Measurements from ENCODE around the gene PGM3.
"Not testable (repeated sequence)": the region's sequence is repeated elsewhere in the genome, so short reads cannot be mapped to it uniquely, and the experiment has no call there.

The PGM3 gene, protein sequence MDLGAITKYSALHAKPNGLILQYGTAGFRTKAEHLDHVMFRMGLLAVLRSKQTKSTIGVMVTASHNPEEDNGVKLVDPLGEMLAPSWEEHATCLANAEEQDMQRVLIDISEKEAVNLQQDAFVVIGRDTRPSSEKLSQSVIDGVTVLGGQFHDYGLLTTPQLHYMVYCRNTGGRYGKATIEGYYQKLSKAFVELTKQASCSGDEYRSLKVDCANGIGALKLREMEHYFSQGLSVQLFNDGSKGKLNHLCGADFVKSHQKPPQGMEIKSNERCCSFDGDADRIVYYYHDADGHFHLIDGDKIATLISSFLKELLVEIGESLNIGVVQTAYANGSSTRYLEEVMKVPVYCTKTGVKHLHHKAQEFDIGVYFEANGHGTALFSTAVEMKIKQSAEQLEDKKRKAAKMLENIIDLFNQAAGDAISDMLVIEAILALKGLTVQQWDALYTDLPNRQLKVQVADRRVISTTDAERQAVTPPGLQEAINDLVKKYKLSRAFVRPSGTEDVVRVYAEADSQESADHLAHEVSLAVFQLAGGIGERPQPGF

DNA sequence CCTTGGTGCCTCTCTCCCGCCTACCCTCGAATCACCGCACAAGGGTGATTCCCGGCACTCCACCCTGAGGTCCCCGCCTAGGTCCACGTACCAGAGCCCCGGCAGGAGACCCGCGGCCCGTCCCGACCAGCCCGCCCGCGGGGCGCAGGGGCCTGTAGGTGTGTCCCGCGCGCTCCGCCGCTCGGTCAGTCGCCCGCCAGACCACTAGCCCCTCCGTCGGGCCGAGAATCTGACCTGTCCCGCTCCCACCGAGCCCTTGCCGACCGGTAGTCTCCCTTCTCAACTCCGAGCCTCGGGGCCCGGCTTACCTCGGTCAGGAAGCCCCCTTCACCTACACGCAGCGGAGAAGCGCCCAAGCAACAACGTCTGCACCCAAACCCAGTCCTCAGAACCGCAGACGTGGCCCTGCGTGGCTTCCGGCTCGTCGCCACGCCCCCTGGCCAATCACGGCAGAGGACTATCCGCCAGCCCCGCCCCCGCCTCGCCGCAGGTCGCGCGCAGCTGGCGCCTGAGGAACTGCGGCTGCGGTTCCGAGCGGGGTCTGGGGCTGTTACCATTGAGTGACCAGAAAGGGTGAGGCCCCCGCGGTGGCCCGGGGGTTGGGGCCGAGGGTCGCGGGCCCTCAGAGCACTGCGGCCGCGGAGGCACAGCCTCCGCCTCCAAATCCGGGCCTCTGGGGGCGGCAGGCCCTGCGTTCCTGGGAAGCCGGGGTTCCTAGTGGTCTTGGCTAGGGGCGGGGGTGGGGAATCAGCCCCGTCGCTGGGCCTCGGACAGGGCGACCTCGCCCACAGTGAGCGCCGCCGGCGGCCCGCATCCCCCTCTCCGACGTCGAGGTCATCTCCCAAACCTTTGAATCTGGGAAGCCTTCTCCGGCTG is at the start of gene PGM3, which contains the start of gene RWDD2A:
Gene PGM3 (minus strand): TSS at position 395 of the 876 bp plus-strand sequence. CDS start 2,253 bp downstream, outside the sequence.
Gene RWDD2A (plus strand): TSS at position 487 of the 876 bp plus-strand sequence. CDS start 1,095 bp downstream, outside the sequence.
- peak; percentile 91 for DNase-seq

DNA sequence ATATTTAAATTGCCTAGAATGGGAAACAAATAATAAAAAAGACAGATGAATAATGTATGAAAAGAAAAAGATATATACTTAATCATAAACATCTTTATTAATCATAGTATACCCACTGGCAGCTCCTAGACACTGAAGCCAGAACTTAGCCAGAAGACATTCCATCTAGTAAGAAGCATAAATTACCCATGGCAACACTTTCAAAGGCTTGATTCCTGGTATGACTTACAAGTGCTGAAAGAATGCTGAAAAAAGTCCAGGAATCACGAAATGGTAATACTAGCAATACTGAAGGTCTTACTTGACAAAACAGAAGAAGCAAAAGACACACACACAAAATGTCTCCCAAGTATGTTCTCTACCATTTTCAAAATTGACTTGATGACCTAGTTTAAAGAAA is 38.1 kb upstream of the PGM3 start:
- DNase-seq, result no peak

DNA sequence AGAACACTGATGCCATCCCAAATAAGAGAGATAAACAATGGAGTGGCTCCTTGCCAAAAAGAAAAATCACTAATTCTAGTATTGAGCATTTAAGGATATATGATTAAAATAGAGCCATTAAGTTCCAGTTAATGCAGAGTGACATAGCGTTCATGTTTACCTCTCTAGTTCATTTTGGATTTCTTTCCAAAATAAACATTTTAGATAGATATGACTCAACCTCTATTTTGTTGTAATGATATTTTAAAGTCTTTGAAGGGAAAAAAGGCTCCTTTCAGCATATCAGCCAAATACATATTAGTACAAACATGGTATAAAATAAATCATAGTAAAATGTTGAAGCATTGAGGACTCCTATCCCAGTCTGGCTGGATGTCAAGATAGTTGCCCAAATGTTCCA is 33.5 kb upstream of the PGM3 start:
- no peak for DNase-seq

DNA sequence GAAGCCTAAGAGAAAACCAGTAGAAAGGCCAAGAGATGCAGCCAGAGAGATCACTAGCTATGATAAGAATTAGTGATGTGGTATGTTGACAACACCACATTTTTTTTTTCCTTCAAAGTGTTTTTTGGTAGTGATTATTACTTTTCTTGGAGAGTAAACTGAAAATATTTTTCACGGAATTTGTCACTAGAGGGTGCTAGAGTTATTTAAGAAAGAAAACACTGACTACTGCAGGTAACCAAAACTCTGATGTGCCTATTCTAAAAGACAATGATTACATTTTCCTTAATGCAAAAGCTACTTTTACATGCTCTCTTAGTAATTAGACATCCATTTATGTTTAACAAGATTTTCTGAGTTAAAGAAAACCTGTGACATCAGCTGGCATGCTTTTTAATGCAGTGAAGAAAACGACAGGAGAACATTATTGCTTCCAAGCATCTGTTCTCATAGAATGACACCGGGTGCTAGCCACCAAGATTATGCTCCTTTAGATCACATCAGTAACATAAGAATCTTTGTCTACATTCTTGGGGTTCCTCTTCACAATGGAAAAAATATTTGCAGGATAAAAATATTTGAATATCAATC is 28.9 kb upstream of the PGM3 start:
- peak; percentile 34 for DNase-seq

DNA sequence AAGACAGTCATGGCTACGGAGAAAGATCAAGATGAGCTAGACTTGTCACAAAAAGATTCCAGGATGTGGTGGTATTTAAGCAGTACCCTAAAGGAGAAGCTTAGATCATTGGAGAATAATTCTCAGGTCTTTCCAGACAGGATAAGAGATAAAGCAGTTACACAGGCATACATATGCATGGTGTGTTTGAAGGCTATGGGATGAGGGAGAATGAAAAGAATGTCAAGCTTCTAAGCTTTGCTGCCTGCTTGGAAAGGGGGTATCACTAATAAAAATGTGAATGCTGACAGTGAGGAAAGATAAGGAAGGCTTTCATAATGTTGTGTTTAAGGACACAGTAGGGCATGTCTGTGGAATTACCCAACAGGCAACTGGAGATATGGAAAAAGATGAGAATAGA is 28.2 kb upstream of the PGM3 start:
- DNase-seq, result no peak

DNA sequence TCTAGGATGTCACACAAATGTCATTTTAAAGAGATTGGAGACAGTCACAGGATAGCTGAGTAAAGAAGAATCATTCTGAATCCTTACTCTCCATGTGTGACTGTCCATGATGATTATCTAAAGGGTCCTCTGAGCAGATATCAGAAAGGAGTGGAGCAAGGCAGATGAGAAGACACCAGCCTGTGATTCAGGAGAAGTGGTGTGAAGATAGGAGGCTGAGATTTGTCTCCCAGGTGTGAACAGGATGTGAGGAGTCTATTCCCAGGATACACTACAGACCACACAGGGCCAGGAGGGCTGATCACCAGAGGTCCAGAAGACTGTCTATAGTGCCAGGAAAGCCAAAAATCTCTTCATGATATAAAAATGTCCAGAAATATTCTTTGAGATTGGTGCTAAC is 27.1 kb upstream of the PGM3 start:
- DNase-seq, result no peak

DNA sequence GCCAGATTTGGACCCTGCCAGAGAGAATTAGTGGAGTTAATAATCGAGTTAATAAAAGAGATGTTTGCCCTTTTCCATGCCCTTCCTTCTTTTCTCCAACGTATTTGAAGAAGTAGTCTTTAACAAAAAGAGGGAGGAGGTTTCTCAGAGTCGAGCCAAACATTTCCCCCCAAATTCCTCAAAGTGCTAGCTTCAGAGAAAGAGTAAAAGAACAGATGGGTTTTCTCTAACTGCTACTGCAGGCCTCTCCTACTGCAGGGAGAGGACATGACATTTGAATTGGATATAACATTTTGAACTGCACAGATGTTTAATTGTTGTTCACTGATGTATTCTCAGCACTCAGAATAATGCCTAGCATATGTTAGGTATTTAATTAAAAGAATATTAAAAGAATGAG is 25.6 kb upstream of the PGM3 start:
- no peak for DNase-seq

DNA sequence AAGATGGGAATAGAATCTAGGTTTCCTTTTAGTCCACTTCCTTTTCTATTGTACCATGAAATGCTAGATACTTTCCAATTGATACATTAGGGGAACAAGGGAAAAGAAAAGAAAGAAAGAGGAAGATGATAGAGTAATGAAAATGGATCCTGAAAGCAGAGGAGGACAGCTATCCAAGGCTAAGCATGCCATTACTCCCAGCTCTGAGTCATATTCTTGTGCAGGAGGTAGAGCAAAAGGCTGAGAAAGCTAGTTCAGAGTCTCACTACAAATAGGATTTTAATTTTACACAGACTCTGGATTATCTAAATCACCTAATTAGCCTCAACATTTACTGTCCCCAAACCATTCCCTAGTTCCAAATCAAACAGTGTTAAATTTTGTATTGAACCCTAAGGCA is 23.7 kb upstream of the PGM3 start:
- no peak for DNase-seq

DNA sequence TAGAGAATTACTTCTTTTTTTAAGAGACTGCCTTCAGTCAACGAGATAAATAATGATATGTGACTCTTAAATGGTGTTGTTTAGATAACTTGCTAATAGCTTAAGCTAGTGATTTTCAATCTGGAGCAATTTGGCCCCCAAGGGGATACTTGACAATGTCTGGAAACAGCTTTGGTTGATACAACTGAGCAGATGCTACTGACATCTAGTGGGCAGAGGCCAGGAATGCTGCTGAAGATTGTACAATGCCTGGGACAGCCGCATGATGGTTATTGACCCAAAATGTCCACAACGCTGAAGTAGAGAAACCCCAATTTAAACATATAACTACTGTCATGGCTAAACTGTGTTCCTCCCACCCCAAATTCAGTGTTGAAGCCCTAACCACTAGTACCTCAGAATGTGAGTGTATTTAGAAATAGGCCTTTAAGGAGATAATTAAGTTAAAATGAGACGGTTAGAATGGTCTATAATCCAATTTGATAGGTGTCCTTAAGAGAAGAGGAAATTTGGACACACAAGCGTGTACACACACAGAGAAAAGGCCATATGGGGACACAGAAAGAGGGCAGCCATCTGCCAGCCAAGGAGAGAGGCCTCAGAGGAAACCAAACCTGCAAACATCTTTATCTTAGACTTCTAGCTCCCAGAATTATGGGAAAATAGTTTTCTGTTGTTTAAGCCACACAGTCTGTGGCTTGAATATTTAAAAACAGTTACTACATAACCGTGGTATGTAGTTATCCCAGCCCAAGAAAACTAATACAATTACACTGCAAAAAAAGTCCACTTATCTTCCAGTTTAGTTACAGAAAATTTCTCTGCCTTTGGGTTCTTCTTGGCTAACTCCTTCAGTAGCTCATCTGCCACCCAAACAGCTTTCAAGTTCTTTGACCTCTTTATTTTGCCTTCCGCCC is 22.3 kb upstream of the PGM3 start:
- peak; percentile 60 for DNase-seq

DNA sequence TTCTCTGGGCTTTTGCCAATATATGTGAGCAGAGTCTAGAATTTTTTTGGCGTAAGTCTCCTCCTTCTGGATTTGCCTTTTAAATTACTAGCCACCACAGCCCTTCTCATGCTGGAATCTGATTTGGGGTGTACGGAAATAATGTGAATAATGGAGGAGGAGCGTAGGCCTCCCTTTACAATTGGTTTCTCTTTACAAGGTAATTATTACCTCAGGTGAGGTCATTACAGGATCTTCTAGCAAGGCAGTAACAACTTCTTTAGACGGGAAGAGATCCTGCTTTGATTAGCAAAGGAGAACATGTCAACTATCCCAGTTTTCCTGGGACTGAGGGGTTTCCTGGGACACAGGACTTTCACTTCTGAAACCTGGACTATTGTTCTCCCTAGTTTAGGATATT is 9.0 kb upstream of the PGM3 start:
- DNase-seq, result no peak

DNA sequence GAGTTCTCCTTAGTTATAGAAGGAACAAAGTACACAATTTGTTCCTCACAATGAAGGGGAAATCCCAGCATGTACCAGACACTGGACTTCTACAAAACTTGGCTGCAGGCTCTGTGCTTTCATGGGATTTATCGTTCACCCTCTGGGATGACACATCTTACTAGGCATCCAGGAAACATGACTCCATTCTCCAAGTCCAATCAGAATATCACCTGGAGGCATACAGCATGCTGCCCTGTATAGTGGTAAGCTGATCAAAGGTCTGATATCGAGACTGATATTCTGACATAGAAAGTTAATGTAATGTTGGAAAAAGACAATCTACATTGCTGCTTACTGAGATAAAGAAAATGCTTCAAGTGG is 6.8 kb upstream of the PGM3 start:
- DNase-seq, result peak; percentile 21

DNA sequence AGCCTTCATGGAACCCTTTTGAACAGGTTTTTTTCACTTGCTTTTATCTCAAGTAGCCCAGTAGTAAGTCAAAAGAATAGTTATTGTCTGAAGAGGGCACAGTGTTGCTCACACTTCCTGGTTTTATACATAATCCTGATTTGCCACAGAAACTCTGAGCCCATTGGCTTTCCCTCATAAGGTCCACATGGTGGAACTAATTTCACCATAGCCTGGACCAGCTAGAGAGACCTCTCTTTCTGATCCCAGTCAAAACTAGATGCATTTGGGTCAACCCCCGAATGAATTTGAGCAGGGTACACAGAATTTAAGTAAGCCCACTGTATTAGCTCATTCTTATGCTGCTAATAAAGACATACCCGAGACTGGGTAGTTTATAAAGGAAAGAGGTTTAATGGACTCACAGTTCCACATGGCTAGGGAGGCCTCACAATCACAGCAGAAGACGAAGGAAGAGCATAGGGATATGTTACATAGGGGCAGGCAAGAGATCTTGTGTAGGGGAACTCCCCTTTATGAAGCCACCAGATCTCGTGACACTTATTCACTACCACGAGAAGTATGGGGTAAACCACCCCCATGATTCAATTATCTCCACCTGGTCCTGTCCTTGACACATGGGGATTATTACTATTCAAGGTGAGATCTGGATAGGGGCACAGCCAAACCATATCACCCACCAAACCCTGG is 6.3 kb upstream of the PGM3 start:
- DNase-seq, result peak; percentile 57

DNA sequence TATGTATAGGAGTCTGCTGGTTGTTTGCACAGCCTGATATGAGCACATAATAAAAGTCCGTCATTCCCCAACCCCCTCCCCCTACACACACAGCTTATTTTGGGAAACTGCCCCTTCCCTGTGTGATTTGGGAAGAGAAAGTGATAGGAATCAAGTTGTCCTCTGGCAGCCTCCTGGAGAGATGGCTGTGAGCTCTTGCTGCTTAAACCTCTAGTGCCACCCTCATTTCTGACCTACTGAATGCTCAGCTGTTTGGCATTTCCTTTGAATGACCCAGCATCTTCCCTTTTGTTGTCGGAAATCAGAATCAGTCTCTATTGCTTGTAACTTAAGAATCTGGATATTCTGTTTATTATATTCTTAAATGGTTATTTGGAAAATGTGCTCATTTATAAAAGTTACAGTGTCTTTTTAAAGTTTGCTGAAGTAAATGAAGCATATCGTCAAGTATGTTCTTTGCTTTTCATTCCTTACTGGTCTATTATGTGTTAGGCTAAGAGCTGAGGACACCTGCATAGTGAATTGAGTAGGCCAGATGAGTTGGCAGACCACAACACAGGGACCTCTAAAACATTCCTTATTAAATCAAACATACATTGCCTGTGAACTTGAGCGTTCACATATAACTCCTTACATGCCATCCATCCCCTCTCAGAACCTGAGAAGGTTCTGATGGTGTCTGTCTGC is 5.6 kb upstream of the PGM3 start:
- no peak for DNase-seq

DNA sequence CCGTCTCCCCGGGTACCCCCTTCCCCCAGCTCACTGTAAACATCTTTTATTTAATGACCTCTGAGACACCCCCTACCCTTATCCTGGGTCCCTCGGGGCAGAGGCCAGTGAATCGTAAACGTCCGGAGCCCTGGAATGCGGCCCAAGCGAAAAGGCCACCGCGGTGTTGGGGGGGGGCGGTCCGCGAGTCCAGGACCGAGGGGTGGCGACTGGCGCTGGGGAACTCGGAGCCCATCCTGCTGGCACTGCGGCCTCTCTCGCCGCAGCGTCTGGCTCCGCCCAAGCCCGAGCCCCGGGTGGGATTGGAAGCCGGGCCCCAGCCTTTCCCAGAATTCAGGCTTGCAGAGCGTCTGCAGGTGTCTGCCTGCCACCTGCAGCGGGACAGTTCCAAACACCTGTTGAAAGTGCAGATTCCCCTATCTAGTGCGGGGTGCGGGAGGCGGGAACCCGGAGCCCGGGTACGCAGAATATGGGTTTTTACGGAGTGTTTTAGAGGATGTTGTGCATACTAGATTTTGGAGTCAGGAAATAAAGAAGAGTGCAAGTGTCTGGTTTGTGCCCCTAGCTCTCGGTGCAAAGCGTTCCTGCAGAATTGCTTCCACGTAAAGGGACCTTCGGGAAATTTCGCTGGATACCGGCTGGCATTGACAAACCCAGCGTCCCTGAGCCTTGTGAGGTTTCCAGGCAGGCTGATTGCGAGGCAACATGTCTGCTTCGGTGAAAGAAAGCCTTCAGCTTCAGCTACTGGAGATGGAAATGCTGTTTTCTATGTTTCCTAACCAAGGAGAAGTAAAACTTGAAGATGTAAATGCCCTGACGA is 892 bp upstream of the PGM3 start:
- peak; percentile 5 for DNase-seq

DNA sequence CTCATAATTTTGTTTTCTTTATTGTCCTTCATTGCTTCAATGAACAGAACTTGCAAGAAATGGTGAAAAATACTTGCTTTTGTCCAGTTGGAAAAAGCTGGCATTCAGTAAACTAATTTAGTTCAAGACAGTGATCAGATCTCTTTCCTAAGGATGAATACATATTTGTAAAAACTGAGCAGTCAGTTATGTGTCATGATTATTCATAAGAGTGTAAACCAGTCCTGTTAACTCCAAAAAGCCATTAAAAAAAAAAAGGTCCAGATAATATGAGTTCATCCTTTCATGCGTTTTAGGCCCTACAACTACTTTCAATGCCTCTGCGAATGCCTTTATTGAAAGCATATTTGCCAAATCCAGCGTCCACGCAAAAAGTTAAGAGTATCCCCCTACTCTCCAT is 609 bp downstream of the PGM3 start:
- DNase-seq, result peak; percentile 19

DNA sequence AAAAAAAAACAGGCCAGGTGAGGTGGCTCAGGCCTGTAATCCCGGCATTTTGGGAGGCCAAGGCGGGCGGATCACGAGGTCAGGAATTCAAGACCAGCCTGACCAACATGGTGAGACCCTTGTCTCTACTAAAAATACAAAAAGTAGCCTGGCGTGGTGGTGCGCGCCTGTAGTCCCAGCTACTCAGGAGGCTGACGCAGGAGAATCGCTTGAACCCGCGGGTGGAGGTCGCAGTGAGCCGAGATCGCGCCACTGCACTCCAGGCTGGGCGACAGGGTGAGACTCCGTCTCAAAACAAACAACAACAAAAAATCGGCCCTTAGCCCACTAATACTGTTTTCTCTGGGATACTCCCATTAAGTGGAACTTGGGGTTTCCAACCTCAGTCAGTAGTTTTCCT is 1.1 kb downstream of the PGM3 start:
- DNase-seq, result not testable (repeated sequence)

DNA sequence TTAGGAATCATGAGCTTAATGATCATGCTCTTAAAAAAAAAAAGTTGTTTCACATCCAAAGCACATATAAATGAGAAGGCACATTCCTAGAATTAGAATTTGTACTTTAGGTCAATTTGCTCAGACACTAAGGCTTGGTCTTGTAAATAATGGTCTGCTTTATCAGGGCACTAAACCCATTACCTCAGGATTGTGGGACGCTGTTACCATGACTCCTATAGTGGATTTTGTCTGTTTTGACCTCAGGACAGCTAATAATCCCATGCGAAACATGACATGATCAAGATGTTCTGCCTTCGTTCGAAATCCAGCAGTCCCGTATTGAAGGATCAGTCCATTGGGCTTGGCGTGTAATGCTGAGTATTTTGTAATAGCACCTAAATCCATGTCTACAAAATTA is 2.4 kb downstream of the PGM3 start:
- DNase-seq, result no peak

DNA sequence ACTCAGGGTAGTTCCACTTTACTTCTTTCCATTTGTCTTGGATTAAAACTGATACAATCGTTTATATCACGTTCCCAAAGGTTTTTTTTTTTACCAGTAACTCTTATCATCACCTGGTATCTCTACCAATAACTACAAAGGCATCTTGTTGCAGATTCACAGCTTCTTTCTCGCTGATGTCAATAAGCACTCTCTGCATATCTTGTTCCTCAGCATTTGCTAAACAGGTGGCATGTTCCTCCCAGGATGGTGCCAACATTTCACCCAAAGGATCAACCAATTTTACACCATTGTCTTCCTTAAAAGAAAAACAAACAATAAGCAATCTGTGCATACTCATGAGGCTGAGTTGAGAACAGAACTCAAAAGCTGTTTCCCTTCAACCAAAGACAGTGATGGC is 4.6 kb downstream of the PGM3 start:
- DNase-seq, result no peak

DNA sequence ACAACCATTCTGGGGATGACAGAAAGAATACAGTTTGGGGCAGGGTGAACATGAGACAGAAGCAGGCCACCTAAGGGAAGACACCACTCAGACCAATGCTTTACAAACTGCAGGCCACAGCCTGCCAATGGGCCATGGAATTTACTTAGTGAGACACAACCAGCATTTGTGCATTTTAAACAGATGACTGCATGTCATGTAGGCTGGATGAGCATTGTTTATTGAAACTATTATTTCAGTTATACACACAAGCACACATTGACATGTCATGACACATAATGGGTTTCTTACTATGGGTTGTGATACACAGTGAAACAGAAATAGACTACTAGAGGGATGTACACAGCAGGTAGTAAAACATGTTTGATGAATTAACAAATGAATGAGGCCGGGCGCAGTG is 8.0 kb downstream of the PGM3 start:
- DNase-seq, result no peak
